Caco-2 (cell line): ENCODE measurements around the gene PLEKHD1. TPM values are rescaled to one million over a fixed set of nuclear protein-coding genes. Genes with fewer than 3 reads are reported as not detected.

Source experiments
- BruUV-seq: library from RNA; stranded (reverse); fragments of 400-500 nt; replicated peaks from 2 replicates; lab custom pipeline; 2021; lab: Mats Ljungman, UMichigan
- CTCF ChIA-PET: fragments of 300-600 bp; sonication (Branson Sonifier 250); formaldehyde crosslinking; loops from one replicate; lab custom pipeline; 2022; ENCODE audit warnings: antibody characterized with exemption; lab: Charles Lee
- POLR2A ChIA-PET: fragments of 300-600 bp; sonication (Branson Sonifier 250); formaldehyde crosslinking; loops from one replicate; lab custom pipeline; 2022; ENCODE audit warnings: antibody characterized with exemption; lab: Charles Lee
- DNase-seq, 2 experiments: peaks; one replicate each; pipeline versions ENCODE4 v3.0.0 to v3.0.0-alpha.2; 2020 to 2022
- H3K27me3 ChIP-seq: replicated peaks from 2 replicates; pipeline ENCODE4 v1.6.0; 2011; ENCODE audit warnings: low read length; ENCODE audit not compliant: control insufficient read depth, insufficient read depth
- H3K36me3 ChIP-seq: 2 replicates; pipeline ENCODE4 v1.5.1; 2011; ENCODE audit warnings: low read length; ENCODE audit not compliant: control insufficient read depth, insufficient read depth
- H3K4me1 ChIP-seq: fragments of 250-450 bp; sonication (Bioruptor Pico); 2 replicates; pipeline ENCODE4 v1.5.1; 2020; ENCODE audit warnings: mild to moderate bottlenecking
- H3K4me3 ChIP-seq: 2 replicates; pipeline ENCODE4 v1.5.1; 2011; ENCODE audit warnings: low read depth, mild to moderate bottlenecking, control low read depth, low read length
- H3K9me3 ChIP-seq: fragments of 250-450 bp; sonication (Bioruptor Pico); 2 replicates; pipeline ENCODE4 v1.5.1; 2020; ENCODE audit warnings: mild to moderate bottlenecking, moderate library complexity
- H3K27ac Mint-ChIP-seq: one replicate; pipeline ENCODE4 v1.8.0; 2022; ENCODE audit warnings: mixed read lengths; ENCODE audit not compliant: unreplicated experiment
- H3K27me3 Mint-ChIP-seq: one replicate; pipeline ENCODE4 v1.8.0; 2022; ENCODE audit warnings: mixed read lengths; ENCODE audit not compliant: insufficient read depth, unreplicated experiment
- H3K36me3 Mint-ChIP-seq: one replicate; pipeline ENCODE4 v1.8.0; 2022; ENCODE audit warnings: mild to moderate bottlenecking, mixed read lengths; ENCODE audit not compliant: insufficient read depth, unreplicated experiment
- H3K4me1 Mint-ChIP-seq: one replicate; pipeline ENCODE4 v1.8.0; 2022; ENCODE audit warnings: low read depth, mixed read lengths; ENCODE audit not compliant: unreplicated experiment
- H3K4me3 Mint-ChIP-seq: one replicate; pipeline ENCODE4 v1.8.0; 2022; ENCODE audit warnings: mild to moderate bottlenecking, moderate library complexity, mixed read lengths; ENCODE audit not compliant: unreplicated experiment
- H3K9me3 Mint-ChIP-seq: one replicate; pipeline ENCODE4 v1.8.0; 2022; ENCODE audit warnings: mixed read lengths; ENCODE audit not compliant: unreplicated experiment
- intact Hi-C: fragments of 100-400 bp; cut with micrococcal nuclease; formaldehyde crosslinking; loops from one replicate; pipeline ENCODE4 v1.10.0; 2022; ENCODE audit not compliant: unreplicated experiment
- total RNA-seq: library from RNA; stranded (reverse); gene quantifications from 2 replicates; pipeline ENCODE4 v1.2.3, GENCODE V29; 2022
- TF ChIP-seq, protein P1 (sequence below), 2 experiments: fragments of 200-600 bp in 1 of 2; IDR thresholded peaks; 1 replicate in 1 of 2; 2 replicates in 1 of 2; pipeline versions ENCODE4 v1.5.1 to v1.8.0; 2011 to 2022; ENCODE audit warnings: antibody characterized with exemption in 1 of 2, control low read depth in 1 of 2, inconsistent platforms in 1 of 2, low read depth in 1 of 2, low read length in 1 of 2, mild to moderate bottlenecking in 1 of 2, moderate library complexity in 1 of 2; ENCODE audit not compliant: insufficient read depth in 1 of 2, severe bottlenecking in 1 of 2, unreplicated experiment in 1 of 2

The PLEKHD1 gene
- total RNA-seq, 1 experiment from 2014 or later = 0.50 TPM

DNA sequence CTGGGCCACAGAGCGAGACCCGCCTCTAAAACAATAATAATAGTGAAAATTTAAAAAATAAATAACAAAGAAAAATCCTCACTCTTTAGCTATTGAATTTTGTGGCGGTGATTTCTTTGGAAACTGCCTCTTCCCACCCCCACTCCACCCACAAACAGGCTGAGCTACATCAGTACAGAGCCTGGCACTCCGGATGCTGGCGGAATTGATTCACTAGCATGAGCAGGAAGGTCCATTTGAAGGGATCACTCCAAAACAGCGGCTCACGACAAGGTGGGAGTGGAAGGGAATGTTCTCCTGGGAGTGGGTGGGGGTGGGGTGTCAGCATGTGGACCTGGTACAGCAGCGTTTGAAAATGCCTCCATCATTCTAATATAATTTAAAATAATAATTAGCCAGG, 64.0 kb downstream of the PLEKHD1 start:
- H3K4me3 Mint-ChIP-seq = no peak overlapping the region
- TF ChIP-seq, protein P1, sequence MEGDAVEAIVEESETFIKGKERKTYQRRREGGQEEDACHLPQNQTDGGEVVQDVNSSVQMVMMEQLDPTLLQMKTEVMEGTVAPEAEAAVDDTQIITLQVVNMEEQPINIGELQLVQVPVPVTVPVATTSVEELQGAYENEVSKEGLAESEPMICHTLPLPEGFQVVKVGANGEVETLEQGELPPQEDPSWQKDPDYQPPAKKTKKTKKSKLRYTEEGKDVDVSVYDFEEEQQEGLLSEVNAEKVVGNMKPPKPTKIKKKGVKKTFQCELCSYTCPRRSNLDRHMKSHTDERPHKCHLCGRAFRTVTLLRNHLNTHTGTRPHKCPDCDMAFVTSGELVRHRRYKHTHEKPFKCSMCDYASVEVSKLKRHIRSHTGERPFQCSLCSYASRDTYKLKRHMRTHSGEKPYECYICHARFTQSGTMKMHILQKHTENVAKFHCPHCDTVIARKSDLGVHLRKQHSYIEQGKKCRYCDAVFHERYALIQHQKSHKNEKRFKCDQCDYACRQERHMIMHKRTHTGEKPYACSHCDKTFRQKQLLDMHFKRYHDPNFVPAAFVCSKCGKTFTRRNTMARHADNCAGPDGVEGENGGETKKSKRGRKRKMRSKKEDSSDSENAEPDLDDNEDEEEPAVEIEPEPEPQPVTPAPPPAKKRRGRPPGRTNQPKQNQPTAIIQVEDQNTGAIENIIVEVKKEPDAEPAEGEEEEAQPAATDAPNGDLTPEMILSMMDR (IDR thresholded peaks at IDR 0.05; ENCODE audit: insufficient read depth in 1 of 2, low read depth in 1 of 2, low read length in 1 of 2, severe bottlenecking in 1 of 2, unreplicated experiment in 1 of 2) = no peak
- intact Hi-C loops = no loop called here

DNA sequence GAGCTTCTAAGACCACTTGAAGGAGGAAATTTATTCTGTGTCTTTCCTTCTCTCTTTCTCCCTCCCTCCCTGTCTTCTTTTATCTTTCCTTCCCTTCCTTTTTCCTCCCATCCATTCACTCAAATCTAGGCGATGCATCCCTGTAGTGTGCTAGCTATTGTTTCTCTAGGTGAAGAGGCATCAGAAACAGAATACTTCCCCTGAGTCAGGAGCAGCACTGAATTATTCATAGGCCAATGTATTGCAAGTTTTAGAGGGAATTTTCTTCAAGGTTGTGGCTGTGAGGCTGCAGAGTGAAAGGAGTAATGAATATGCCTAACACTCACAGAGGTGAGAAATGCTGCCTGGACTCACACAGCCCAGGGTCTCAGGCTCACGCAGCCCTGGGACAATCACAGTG, 67.0 kb downstream of the PLEKHD1 start:
- POLR2A ChIA-PET = no interaction called here

More for the DNA sequence above, 64.0 kb downstream of the PLEKHD1 start:
- no peak for DNase-seq
- Histone ChIP-seq H3K27me3 (no peaks in the 10 kb centered on the region), H3K4me1 (0 out of 2 replicates have a peak, but pooled peaks cover 2% of the 10 kb centered on the region), H3K36me3 (no peaks in the 10 kb centered on the region), H3K9me3 (no peaks in the 10 kb centered on the region), H3K4me3 (no peak overlapping the region)
- no TSS peak for BruUV-seq
- Mint-ChIP-seq H3K9me3 (peaks cover 11% of the 10 kb centered on the region), H3K27ac (no peak overlapping the region), H3K36me3 (no peaks in the 10 kb centered on the region), H3K27me3 (peaks cover 4% of the 10 kb centered on the region), H3K4me1 (no peaks in the 10 kb centered on the region)
- POLR2A ChIA-PET = no interaction called here
- CTCF ChIA-PET = interaction anchor here (0.9 kb wide), 1 partner anchor 13 kb away, joined by 4 read pairs; no protein-coding TSS in a partner anchor

DNA sequence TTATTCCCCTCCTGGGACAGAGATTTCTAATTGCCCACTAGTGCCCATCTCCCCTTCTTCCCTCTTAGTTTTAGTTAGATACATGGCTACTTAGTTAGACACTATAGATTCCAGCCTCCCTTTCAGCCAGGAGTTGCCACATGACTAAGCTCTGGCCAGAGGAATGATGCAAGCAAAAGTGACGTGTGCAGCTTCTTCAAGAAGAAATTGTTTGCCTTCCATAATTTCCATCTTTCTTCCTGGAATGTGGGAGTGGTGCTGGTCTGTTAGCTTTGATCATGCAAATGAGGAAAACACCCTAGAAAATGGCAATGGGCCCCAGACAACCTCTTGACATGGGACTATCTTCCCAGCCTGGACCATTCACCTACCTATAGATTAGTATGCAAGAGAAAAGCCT, 68.7 kb downstream of the PLEKHD1 start:
- Mint-ChIP-seq H3K9me3 (no peaks in the 10 kb centered on the region), H3K4me1 (no peaks in the 10 kb centered on the region), H3K27ac (no peak overlapping the region), H3K36me3 (no peaks in the 10 kb centered on the region), H3K27me3 (no peaks in the 10 kb centered on the region), H3K4me3 (no peak overlapping the region)
- no peaks in the 10 kb centered on the region for H3K36me3 ChIP-seq
- no peak for DNase-seq
- BruUV-seq = no TSS peak
- POLR2A ChIA-PET = no interaction called here
- CTCF ChIA-PET = interaction anchor here (0.9 kb wide), 1 partner anchor 18 kb away, joined by 8 read pairs; no protein-coding TSS in a partner anchor
- H3K27me3 ChIP-seq = no peaks in the 10 kb centered on the region
- no peak overlapping the region for H3K4me3 ChIP-seq
- H3K4me1 ChIP-seq = 0 out of 2 replicates have a peak, but pooled peaks cover 3% of the 10 kb centered on the region
- intact Hi-C loops = no loop called here
- TF ChIP-seq, protein P1 (IDR thresholded peaks at IDR 0.05; ENCODE audit: insufficient read depth in 1 of 2, low read depth in 1 of 2, low read length in 1 of 2, severe bottlenecking in 1 of 2, unreplicated experiment in 1 of 2) = no peak
- no peaks in the 10 kb centered on the region for H3K9me3 ChIP-seq

More for the DNA sequence above, 67.0 kb downstream of the PLEKHD1 start:
- no peaks in the 10 kb centered on the region for H3K36me3 Mint-ChIP-seq
- H3K27me3 Mint-ChIP-seq = no peaks in the 10 kb centered on the region
- no peaks in the 10 kb centered on the region for H3K36me3 ChIP-seq
- no peaks in the 10 kb centered on the region for H3K4me1 Mint-ChIP-seq
- H3K9me3 Mint-ChIP-seq = peaks cover 4% of the 10 kb centered on the region
- intact Hi-C loops = no loop called here
- CTCF ChIA-PET = interaction anchor here (0.9 kb wide), 1 partner anchor 16 kb away, joined by 5 read pairs; no protein-coding TSS in a partner anchor
- no peak overlapping the region for H3K27ac Mint-ChIP-seq
- DNase-seq = no peak
- no peak overlapping the region for H3K4me3 Mint-ChIP-seq
- no peaks in the 10 kb centered on the region for H3K27me3 ChIP-seq
- TF ChIP-seq, protein P1 (IDR thresholded peaks at IDR 0.05; ENCODE audit: insufficient read depth in 1 of 2, low read depth in 1 of 2, low read length in 1 of 2, severe bottlenecking in 1 of 2, unreplicated experiment in 1 of 2) = no peak
- no TSS peak for BruUV-seq
- H3K4me3 ChIP-seq = no peak overlapping the region
- 0 out of 2 replicates have a peak, but pooled peaks cover 3% of the 10 kb centered on the region for H3K4me1 ChIP-seq
- H3K9me3 ChIP-seq = no peaks in the 10 kb centered on the region
